ENCODE measurements around the gene MARCHF10. TPM values are rescaled to one million over a fixed set of nuclear protein-coding genes. Genes with fewer than 3 reads are reported as not detected.

MARCHF10 gene
- total and polyA plus RNA-seq, 9 of the 15 experiments (the other 6 are each of a cell fraction or from before 2014, with no cell fraction given), result not detected

GRCh38 chr17:62653002-62653825, 154.9 kb downstream of the MARCHF10 start:
- Histone ChIP-seq H3K4me2 (ENCODE audit: insufficient read depth, low read length) (peak overlapping the region; percentile 53), H3K36me3 (ENCODE audit: control insufficient read depth, insufficient read depth, low read length) (no peaks in the 10 kb centered on the region), H2AFZ (ENCODE audit: low read depth, low read length) (peak overlapping the region; percentile 72), H3K9me3 (replicated peaks; ENCODE audit: control insufficient read depth, insufficient read depth, low read depth, low read length) (no peaks in the 10 kb centered on the region), H4K20me1 (replicated peaks; ENCODE audit: control insufficient read depth, insufficient read depth, low read length) (0 out of 2 replicates have a peak, but pooled peaks cover 5% of the 10 kb centered on the region), H3K4me1 (replicated peaks in 1 of 2; ENCODE audit: control insufficient read depth in 2 of 2, insufficient read depth in 2 of 2, low read length in 2 of 2) (peaks cover 13 to 28% of the 10 kb centered on the region in 2 experiments), H3K4me3 (peak overlapping the region; percentile 19; the same call in 1 of the 2 replicates), H3K9ac (ENCODE audit: insufficient read depth in 1 of 2, low read depth in 2 of 2, low read length in 2 of 2) (peak overlapping the region in 1 of 2 experiments; percentile 15; a peak in 2 of 4 replicates), H3K27ac (ENCODE audit: extremely low read depth, low read depth, low read length) (no peak overlapping the region), H3K79me2 (ENCODE audit: control insufficient read depth, insufficient read depth, low read length) (no peaks in the 10 kb centered on the region), H3K9me1 (ENCODE audit: control insufficient read depth, insufficient read depth, low read length) (no peaks in the 10 kb centered on the region), H3K27me3 (ENCODE audit: control insufficient read depth in 2 of 2, insufficient read depth in 2 of 2, low read length in 2 of 2) (peaks cover 3 to 22% of the 10 kb centered on the region in 2 experiments; a peak in 2 of 5 replicates)
- DNase-seq (ENCODE audit: extremely low read depth in 1 of 4, low spot score in 3 of 4), result peak; percentile 88 to 90 (median 88)
- FAIRE-seq, result peak; percentile 90
- in situ Hi-C loops (cut with MboI) (no loop called here), intact Hi-C loops (cut with micrococcal nuclease) (no loop called here)
- ChIA-PET CTCF (ENCODE audit: low intra/inter-chr PET ratio) (interaction anchor here (0.6 kb wide), 1 partner anchor 12 kb away, joined by 6 read pairs; no protein-coding TSS in a partner anchor), POLR2A (interaction anchor here (0.6 to 1.0 kb wide), 2 partner anchors 17 to 28 kb away, joined by 3 to 4 read pairs; no protein-coding TSS in a partner anchor)
- peak; percentile 91 for ATAC-seq
- no TSS peak for BruUV-seq (replicated peaks)
- 12% methylated on average over 8 of the region's 30 CpGs for WGBS (ENCODE audit: insufficient coverage, low coverage, missing lambda C conversion rate)
- peak; percentile 55 for TF ChIP-seq CBFA2T3 (IDR thresholded peaks at IDR 0.05)
- no peak for TF ChIP-seq PTTG1 (tag; IDR thresholded peaks at IDR 0.05; ENCODE audit: low read depth)
- no peak for TF ChIP-seq ETV1 (tag; conservative IDR thresholded peaks at IDR 0.05; ENCODE audit: low read depth)
- no peak for TF ChIP-seq PTRF (tag; IDR thresholded peaks at IDR 0.05)
- TF ChIP-seq ARID3B (CRISPR knock-in tag; IDR thresholded peaks at IDR 0.05; ENCODE audit: borderline replicate concordance), result no peak
- TF ChIP-seq ZKSCAN3 (CRISPR knock-in tag; IDR thresholded peaks at IDR 0.05), result no peak
- TF ChIP-seq NFE2 (IDR thresholded peaks at IDR 0.05; ENCODE audit: low read depth), result peak; percentile 40
- TF ChIP-seq RCOR1 (IDR thresholded peaks at IDR 0.05; ENCODE audit: borderline replicate concordance in 1 of 2, low read depth in 2 of 2, low read length in 2 of 2), result peak; percentile 55 to 93; a peak in 3 of 4 replicates
- no peak for TF ChIP-seq ZNF639 (CRISPR knock-in tag; conservative IDR thresholded peaks at IDR 0.05 in 1 of 2, IDR thresholded peaks at IDR 0.05 in 1 of 2)
- no peak for TF ChIP-seq ZBED1 (IDR thresholded peaks at IDR 0.05)
- TF ChIP-seq PHF21A (IDR thresholded peaks at IDR 0.05; ENCODE audit: borderline replicate concordance, low read depth), result no peak
- no peak for TF ChIP-seq ARID3A (IDR thresholded peaks at IDR 0.05; ENCODE audit: borderline replicate concordance, low read depth, low read length)
- no peak for TF ChIP-seq SETDB1 (IDR thresholded peaks at IDR 0.05; ENCODE audit: low read length)

Measured in K562 (cell line).